ENCODE results near the gene ZSWIM8. TPM values are rescaled to one million over a fixed set of nuclear protein-coding genes. Genes with fewer than 3 reads are reported as not detected.

Gene ZSWIM8
- total and polyA plus RNA-seq, 2 donors (not counting 3 experiments of a cell fraction or from before 2014, with no cell fraction given) = 111 to 230 TPM

GRCh38 chr10:73819513-73820093, 34.2 kb downstream of the ZSWIM8 start:
- no peaks in the 10 kb centered on the region for H3K27me3 ChIP-seq (ENCODE audit: control insufficient read depth in 2 of 2, insufficient read depth in 2 of 2, low read length in 2 of 2)
- intact Hi-C loops (cut with micrococcal nuclease) = loop anchor here (1.0 kb wide), 1 partner anchor 18 kb away; no protein-coding TSS in a partner anchor
- H4K20me1 ChIP-seq (replicated peaks; ENCODE audit: control insufficient read depth, extremely low read depth, insufficient read depth, low read length) = no peaks in the 10 kb centered on the region
- peak overlapping the region; percentile 27 for H3K9ac ChIP-seq (replicated peaks; ENCODE audit: extremely low read depth, insufficient read depth, low read length)
- peak; percentile 93 for FAIRE-seq
- H3K9me1 ChIP-seq (replicated peaks; ENCODE audit: control insufficient read depth, extremely low read depth, insufficient read depth, low read length) = no peaks in the 10 kb centered on the region
- peak overlapping the region; percentile 56 for H3K27ac ChIP-seq (ENCODE audit: insufficient read depth, low read depth, low read length)
- peak; percentile 62 for DNase-seq (ENCODE audit: low read depth, low spot score)
- POLR2A ChIA-PET = interaction anchor here (0.6 kb wide), 1 partner anchor 13 kb away, joined by 5 read pairs; no protein-coding TSS in a partner anchor
- TF ChIP-seq MAX (IDR thresholded peaks at IDR 0.05; ENCODE audit: insufficient read depth, insufficient read length) (no peak), POLR2A (IDR thresholded peaks at IDR 0.05; ENCODE audit: low read depth, low read length) (no peak), FOS (IDR thresholded peaks at IDR 0.05; ENCODE audit: borderline replicate concordance, insufficient read depth, low read length) (peak; percentile 82), GATA2 (IDR thresholded peaks at IDR 0.05; ENCODE audit: insufficient read depth, insufficient read length, low read depth, low read length) (peak; percentile 75), JUN (IDR thresholded peaks at IDR 0.05; ENCODE audit: borderline replicate concordance, insufficient read depth, insufficient read length, low read depth) (peak; percentile 54), POLR2AphosphoS5 (IDR thresholded peaks at IDR 0.05; ENCODE audit: insufficient read depth, low read depth, low read length) (peak; percentile 55), CTCF (IDR thresholded peaks at IDR 0.05; ENCODE audit: extremely low read depth in 1 of 2, insufficient read depth in 1 of 2, low read depth in 1 of 2, low read length in 2 of 2) (peak; percentile 42 to 54)
- no peak overlapping the region for H3K4me3 ChIP-seq (replicated peaks in 1 of 3; ENCODE audit: insufficient read depth in 1 of 3, low read depth in 1 of 3, low read length in 3 of 3)
- peaks cover 2 to 6% of the 10 kb centered on the region in 2 experiments for H3K36me3 ChIP-seq (ENCODE audit: control insufficient read depth in 2 of 2, extremely low read depth in 1 of 2, insufficient read depth in 2 of 2, low read length in 2 of 2)
- H3K4me1 ChIP-seq (ENCODE audit: control insufficient read depth, extremely low read depth, insufficient read depth, low read length) = peaks cover 39% of the 10 kb centered on the region
- CTCF ChIA-PET = interaction anchor here (0.6 to 5.8 kb wide), 20 partner anchors 8 to 283 kb away, joined by 3 to 54 read pairs (median 4); partner anchors contain the start of genes CAMK2G and CHCHD1
- dilution Hi-C loops (cut with MboI; ENCODE audit: extremely low pct_ligation_motif_present, low sequenced_read_pairs) = no loop called here
- no peak overlapping the region for H2AFZ ChIP-seq (ENCODE audit: low read depth, low read length)
- TSS peak; percentile 23 for BruUV-seq (replicated peaks)
- H3K79me2 ChIP-seq (ENCODE audit: control insufficient read depth, insufficient read depth, low read length) = no peaks in the 10 kb centered on the region
- no peaks in the 10 kb centered on the region for H3K9me3 ChIP-seq (replicated peaks; ENCODE audit: control insufficient read depth, insufficient read depth, low read length)
- peak overlapping the region; percentile 7 for H3K4me2 ChIP-seq (ENCODE audit: insufficient read depth, low read length)
